K562 (cell line): Measurements from ENCODE around the gene KCNAB1. TPM values are rescaled to one million over a fixed set of nuclear protein-coding genes. Genes with fewer than 3 reads are reported as not detected.

Experiments used
- ATAC-seq: fragments of 200-7000 bp; cut with Tn5 transposase; 3 replicates; pipeline ENCODE4 v1.9.1; 2020; ENCODE audit warnings: moderate library complexity
- BruUV-seq: library from RNA; stranded (reverse); fragments of 400-500 nt; replicated peaks from 2 replicates; lab custom pipeline; 2021; lab: Mats Ljungman, UMichigan
- CTCF ChIA-PET: fragments of 300-600 bp; formaldehyde crosslinking; extraction: SDS; loops from one replicate; lab custom pipeline; 2021; ENCODE audit warnings: low intra/inter-chr PET ratio; lab: Yijun Ruan, JAX
- POLR2A ChIA-PET: fragments of 300-600, 350-650 bp; sonication (Branson Sonifier 250); formaldehyde crosslinking; extraction: SDS; loops from one replicate; lab custom pipeline; 2021; ENCODE audit warnings: antibody characterized with exemption, inconsistent platforms; lab: Yijun Ruan, JAX
- DNase-seq, 4 experiments: peaks; one replicate each; pipeline versions ENCODE4 v3.0.0 to v3.0.0-alpha.2; 2011 to 2018; ENCODE audit warnings: low spot score in 3 of 4, mixed read lengths in 3 of 4; ENCODE audit errors: extremely low read depth in 1 of 4
- FAIRE-seq: peaks from 2 replicates; lab custom pipeline; 2011; peaks lifted over from hg19 to GRCh38; lab: Jason Lieb, UNC
- H2AFZ ChIP-seq: 2 replicates; pipeline ENCODE4 v1.6.0; 2011; ENCODE audit warnings: low read depth, low read length, control low read depth, inconsistent platforms
- H3K27ac ChIP-seq: fragments of 200-600 bp; 3 replicates; pipeline ENCODE4 v1.8.0; 2011; ENCODE audit warnings: low read depth, mild to moderate bottlenecking, control low read depth, inconsistent platforms, low read length, moderate library complexity, mixed read lengths; ENCODE audit errors: extremely low read depth
- H3K27me3 ChIP-seq, 2 experiments: fragments of 300-600 bp in 1 of 2; 2 replicates in 1 of 2; 3 replicates in 1 of 2; pipeline versions ENCODE4 v1.6.0 to v1.8.0; 2011; ENCODE audit warnings: inconsistent platforms in 2 of 2, low read length in 2 of 2, mild to moderate bottlenecking in 1 of 2, mixed read lengths in 1 of 2, moderate library complexity in 1 of 2; ENCODE audit not compliant: control insufficient read depth in 2 of 2, insufficient read depth in 2 of 2
- H3K36me3 ChIP-seq: fragments of 300-600 bp; 3 replicates; pipeline ENCODE4 v1.8.0; 2011; ENCODE audit warnings: mild to moderate bottlenecking, low read length, inconsistent platforms; ENCODE audit not compliant: control insufficient read depth, insufficient read depth
- H3K4me1 ChIP-seq, 2 experiments: fragments of 200-600 bp in 1 of 2; replicated peaks in 1 of 2; 2 replicates in 1 of 2; 3 replicates in 1 of 2; pipeline versions ENCODE4 v1.5.1 to v1.8.0; 2011; ENCODE audit warnings: inconsistent platforms in 2 of 2, low read length in 2 of 2, mild to moderate bottlenecking in 1 of 2, mixed read lengths in 1 of 2, moderate library complexity in 1 of 2; ENCODE audit not compliant: control insufficient read depth in 2 of 2, insufficient read depth in 2 of 2
- H3K4me2 ChIP-seq: 2 replicates; pipeline ENCODE4 v1.6.1; 2011; ENCODE audit warnings: low read length, control low read depth, inconsistent platforms, mixed read lengths; ENCODE audit not compliant: insufficient read depth
- H3K4me3 ChIP-seq: fragments of 200-600 bp; sonication (generic), shearing (Covaris generic); 2 replicates; pipeline ENCODE4 v1.5.1; 2016; ENCODE audit warnings: control low read depth, inconsistent platforms
- H3K79me2 ChIP-seq: fragments of 200-600 bp; 3 replicates; pipeline ENCODE4 v1.8.0; 2011; ENCODE audit warnings: low read length, inconsistent platforms; ENCODE audit not compliant: control insufficient read depth, insufficient read depth
- H3K9ac ChIP-seq, 2 experiments: 2 replicates each; pipeline versions ENCODE4 v1.6.0 to v1.6.1; 2011; ENCODE audit warnings: low read depth in 2 of 2, low read length in 2 of 2, control low read depth in 1 of 2, inconsistent platforms in 1 of 2, mild to moderate bottlenecking in 1 of 2, mixed read lengths in 1 of 2; ENCODE audit not compliant: insufficient read depth in 1 of 2
- H3K9me1 ChIP-seq: one replicate; pipeline ENCODE4 v1.6.0; 2011; ENCODE audit warnings: inconsistent platforms, mild to moderate bottlenecking, low read length, moderate library complexity; ENCODE audit not compliant: control insufficient read depth, insufficient read depth
- H3K9me3 ChIP-seq: replicated peaks from 2 replicates; pipeline ENCODE4 v1.5.1; 2011; ENCODE audit warnings: low read depth, low read length, inconsistent platforms; ENCODE audit not compliant: control insufficient read depth, insufficient read depth
- H4K20me1 ChIP-seq: replicated peaks from 2 replicates; pipeline ENCODE4 v1.6.1; 2011; ENCODE audit warnings: low read length, inconsistent platforms, mixed read lengths; ENCODE audit not compliant: control insufficient read depth, insufficient read depth
- FOSL1 ChIP-seq: fragments of 200-800 bp; sonication (Bioruptor generic); conservative IDR thresholded peaks from 2 replicates; pipeline ENCODE4 v1.6.1; 2016; ENCODE audit warnings: missing genetic modification characterization, missing compliant biosample characterization
- GABPA ChIP-seq: fragments of 200-800 bp; sonication (Bioruptor generic); conservative IDR thresholded peaks from 2 replicates; pipeline ENCODE4 v1.6.1; 2016; ENCODE audit warnings: low read depth, missing genetic modification characterization, missing compliant biosample characterization
- NFE2 ChIP-seq: IDR thresholded peaks from 2 replicates; pipeline ENCODE4 v1.6.1; 2014; ENCODE audit warnings: antibody characterized with exemption, low read depth
- RFX1 ChIP-seq: fragments of 450-650 bp; IDR thresholded peaks from 2 replicates; pipeline ENCODE4 v1.6.1; 2016; ENCODE audit warnings: mild to moderate bottlenecking, moderate library complexity
- WGBS: fragments of 100-300 bp; shearing (Covaris generic); methylation state at CpG from one replicate; pipeline ENCODE4 v1.1.6; 2016; ENCODE audit warnings: low coverage, mixed read lengths; ENCODE audit not compliant: insufficient coverage; ENCODE audit errors: missing lambda C conversion rate; 5-methylcytosine and 5-hydroxymethylcytosine counted together
- in situ Hi-C: fragments of 300-500 bp; cut with MboI; formaldehyde crosslinking; loops from 4 replicates; pipeline ENCODE4 v1.15.0; 2018; ENCODE audit warnings: inconsistent platforms, mixed read lengths
- intact Hi-C: fragments of 100-400 bp; cut with micrococcal nuclease; formaldehyde crosslinking; loops from 2 replicates; pipeline ENCODE4 v1.14.2; 2022
- polyA plus RNA-seq, 8 experiments: library from polyadenylated mRNA; depleted of rRNA in 4 of 8; stranded (reverse) in 5 of 8; unstranded in 3 of 8; fragments of >200 nt; fragmentation: Nextera tagmentation in 2 of 8; fragmentation: Illumina TruSeq in 1 of 8; extraction: Ambion mirVana in 2 of 8; extraction: Trizol in 1 of 8; gene quantifications; 2 replicates each; pipeline versions ENCODE4 v1.2.1 to v1.2.3, GENCODE V29; 2011 to 2014; ENCODE audit warnings: inconsistent platforms in 1 of 8, missing spikeins in 1 of 8
- total RNA-seq, 7 experiments: library from RNA; depleted of rRNA in 6 of 7; stranded (reverse); fragments of >200 nt in 6 of 7; fragmentation: Illumina TruSeq in 2 of 7; extraction: Trizol in 2 of 7; gene quantifications; 2 replicates each; pipeline versions ENCODE4 v1.2.1 to v1.2.3, GENCODE V29; 2011 to 2021; ENCODE audit warnings: low replicate concordance in 1 of 7

The KCNAB1 gene
- total and polyA plus RNA-seq, 9 of the 15 experiments (the other 6 are each of a cell fraction or from before 2014, with no cell fraction given) = 0.14 to 1.2 (median 0.51) TPM

GRCh38 chr3:156473341-156473740 is 353.0 kb downstream of the KCNAB1 start:
- no peak for ATAC-seq
- H3K9me3 ChIP-seq = no peaks in the 10 kb centered on the region
- TF ChIP-seq NFE2 = no peak
- TF ChIP-seq, all 486 proteins: peak for 0
- Histone ChIP-seq H3K4me2 (no peak overlapping the region), H3K4me3 (no peak overlapping the region), H3K27me3 (no peaks in the 10 kb centered on the region), H3K9me1 (no peaks in the 10 kb centered on the region), H3K4me1 (peaks cover 0 to 2% of the 10 kb centered on the region in 2 experiments; a peak in 3 of 5 replicates), H3K79me2 (no peaks in the 10 kb centered on the region), H3K9ac (no peak overlapping the region), H3K36me3 (no peaks in the 10 kb centered on the region), H4K20me1 (no peaks in the 10 kb centered on the region), H3K27ac (no peak overlapping the region), H2AFZ (peak overlapping the region; percentile 62)
- intact Hi-C loops = no loop called here
- FAIRE-seq (no peak), DNase-seq (no peak)
- ChIA-PET CTCF (interaction anchor here (1.4 kb wide), 1 partner anchor 36 kb away, joined by 5 read pairs; no protein-coding TSS in a partner anchor), POLR2A (interaction anchor here (0.7 to 2.5 kb wide), 4 partner anchors 10 to 78 kb away, joined by 3 to 13 read pairs (median 3); no protein-coding TSS in a partner anchor)
- in situ Hi-C loops = no loop called here
- no TSS peak for BruUV-seq

GRCh38 chr3:156474560-156475389 is 354.4 kb downstream of the KCNAB1 start:
- peak; percentile 91 for ATAC-seq
- intact Hi-C loops = loop anchor here (1.0 kb wide), 2 partner anchors 26 to 35 kb away; no protein-coding TSS in a partner anchor
- Histone ChIP-seq H4K20me1 (no peaks in the 10 kb centered on the region), H3K36me3 (no peaks in the 10 kb centered on the region), H3K4me2 (peak overlapping the region; percentile 76), H3K27me3 (no peaks in the 10 kb centered on the region), H3K9me3 (no peaks in the 10 kb centered on the region), H3K4me1 (peaks cover 0 to 2% of the 10 kb centered on the region in 2 experiments; a peak in 3 of 5 replicates), H3K9me1 (no peaks in the 10 kb centered on the region), H3K27ac (peak overlapping the region; percentile 31; the same call in 1 of the 3 replicates), H2AFZ (peak overlapping the region; percentile 93), H3K4me3 (peak overlapping the region; percentile 17), H3K9ac (peak overlapping the region; percentile 46 to 65; a peak in 3 of 4 replicates), H3K79me2 (no peaks in the 10 kb centered on the region)
- peak; percentile 69 for FAIRE-seq
- ChIA-PET POLR2A (interaction anchor here (0.6 to 2.5 kb wide), 6 partner anchors 9 to 431 kb away, joined by 3 to 13 read pairs (median 4); no protein-coding TSS in a partner anchor), CTCF (interaction anchor here (0.9 to 1.6 kb wide), 2 partner anchors 35 to 199 kb away, joined by 3 to 4 read pairs; no protein-coding TSS in a partner anchor)
- DNase-seq = peak in 3 of 4 experiments; percentile 23 to 62 (median 54)
- in situ Hi-C loops = no loop called here
- no TSS peak for BruUV-seq
- WGBS = 4% methylated on average over 12 of the region's 12 CpGs
- TF ChIP-seq GABPA (tag) = no peak
- TF ChIP-seq FOSL1 (tag) = 0 out of 2 replicates have a peak, but pooled peaks have one; percentile 14
- no peak for TF ChIP-seq RFX1
